PC-3 (cell line): ENCODE data around the gene ATP11C. TPM values are rescaled to one million over a fixed set of nuclear protein-coding genes. Genes with fewer than 3 reads are reported as not detected.
A peak's percentile ranks its signal among the peaks of the same experiment; 100 is the strongest.

Experiments used
- ATAC-seq: fragments of 200-7000 bp; cut with Tn5 transposase; 2 replicates; pipeline ENCODE4 v1.9.1; 2020; ENCODE audit warnings: mild to moderate bottlenecking, moderate library complexity
- BruUV-seq: library from RNA; stranded (reverse); fragments of 400-500 nt; replicated peaks from 2 replicates; lab custom pipeline; 2021; lab: Mats Ljungman, UMichigan
- CTCF ChIA-PET: fragments of 300-600 bp; sonication (Branson Sonifier 250); formaldehyde crosslinking; loops from one replicate; lab custom pipeline; 2022; ENCODE audit warnings: antibody characterized with exemption; lab: Charles Lee
- POLR2A ChIA-PET: fragments of 300-600 bp; sonication (Branson Sonifier 250); formaldehyde crosslinking; loops from one replicate; lab custom pipeline; 2022; ENCODE audit warnings: antibody characterized with exemption; ENCODE audit not compliant: unreplicated experiment; lab: Charles Lee
- DNase-seq: peaks from one replicate; pipeline ENCODE4 v3.0.0-alpha.2; 2015
- H2AFZ ChIP-seq: fragments of 300-600 bp; sonication (generic); 2 replicates; pipeline ENCODE4 v1.6.0; 2016; ENCODE audit warnings: antibody characterized with exemption, low read length
- H3F3A ChIP-seq: fragments of 300-600 bp; sonication (generic); one replicate; pipeline ENCODE4 v1.6.0; 2017; ENCODE audit warnings: antibody characterized with exemption, low read length, control low read depth, mild to moderate bottlenecking; ENCODE audit not compliant: unreplicated experiment
- H3K27ac ChIP-seq: fragments of 300-600 bp; sonication (generic); 2 replicates; pipeline ENCODE4 v1.5.1; 2016; ENCODE audit warnings: mild to moderate bottlenecking, low read length
- H3K27me3 ChIP-seq: fragments of 300-600 bp; sonication (generic); 2 replicates; pipeline ENCODE4 v1.6.1; 2016; ENCODE audit warnings: low read length, mixed read lengths
- H3K36me3 ChIP-seq: fragments of 300-600 bp; sonication (generic); 2 replicates; pipeline ENCODE4 v1.6.1; 2016; ENCODE audit warnings: low read depth, mixed run types, low read length, mixed read lengths
- H3K4me1 ChIP-seq: fragments of 300-600 bp; sonication (generic); 2 replicates; pipeline ENCODE4 v1.5.1; 2016; ENCODE audit warnings: low read length; ENCODE audit not compliant: insufficient read depth
- H3K4me2 ChIP-seq: fragments of 300-600 bp; sonication (generic); 2 replicates; pipeline ENCODE4 v1.6.0; 2016; ENCODE audit warnings: low read length
- H3K4me3 ChIP-seq: fragments of 300-600 bp; sonication (generic); 2 replicates; pipeline ENCODE4 v1.5.1; 2016; ENCODE audit warnings: mild to moderate bottlenecking, low read length, mixed read lengths
- H3K79me2 ChIP-seq: fragments of 300-600 bp; sonication (generic); 2 replicates; pipeline ENCODE4 v1.6.1; 2017; ENCODE audit warnings: low read length, mixed read lengths
- H3K9ac ChIP-seq: fragments of 300-600 bp; sonication (generic); 2 replicates; pipeline ENCODE4 v1.6.0; 2016; ENCODE audit warnings: mild to moderate bottlenecking, low read length
- H3K9me2 ChIP-seq: fragments of 300-600 bp; sonication (generic); replicated peaks from 2 replicates; pipeline ENCODE4 v1.6.1; 2016; ENCODE audit warnings: mixed run types, low read length, mixed read lengths
- H3K9me3 ChIP-seq: fragments of 300-600 bp; sonication (generic); 2 replicates; pipeline ENCODE4 v1.6.1; 2016; ENCODE audit warnings: low read length, mixed read lengths
- H4K20me1 ChIP-seq: fragments of 300-600 bp; sonication (generic); 2 replicates; pipeline ENCODE4 v1.6.1; 2016; ENCODE audit warnings: low read length, mixed read lengths
- CTCF ChIP-seq: fragments of 300-600 bp; sonication (generic); conservative IDR thresholded peaks from 2 replicates; pipeline ENCODE4 v1.5.1; 2017; ENCODE audit warnings: antibody characterized with exemption, low read depth, mild to moderate bottlenecking, low read length
- EZH2 ChIP-seq: fragments of 300-600 bp; sonication (generic); IDR thresholded peaks from one replicate; pipeline ENCODE4 v1.6.1; 2017; ENCODE audit warnings: antibody characterized with exemption, mild to moderate bottlenecking, low read length; ENCODE audit not compliant: unreplicated experiment
- EZH2phosphoT487 ChIP-seq: fragments of 300-600 bp; sonication (generic); IDR thresholded peaks from 2 replicates; pipeline ENCODE4 v1.6.1; 2018; ENCODE audit warnings: mild to moderate bottlenecking, antibody characterized with exemption, low read length, borderline replicate concordance
- intact Hi-C: fragments of 100-400 bp; cut with micrococcal nuclease; formaldehyde crosslinking; loops from 2 replicates; pipeline ENCODE4 v1.9.0; 2023
- total RNA-seq: library from RNA; depleted of rRNA; stranded (reverse); fragments of >200 nt; gene quantifications from 2 replicates; pipeline ENCODE4 v1.2.3, GENCODE V29; 2014

ATP11C gene
- total RNA-seq, 1 experiment from 2014 or later: 25.8 TPM

DNA sequence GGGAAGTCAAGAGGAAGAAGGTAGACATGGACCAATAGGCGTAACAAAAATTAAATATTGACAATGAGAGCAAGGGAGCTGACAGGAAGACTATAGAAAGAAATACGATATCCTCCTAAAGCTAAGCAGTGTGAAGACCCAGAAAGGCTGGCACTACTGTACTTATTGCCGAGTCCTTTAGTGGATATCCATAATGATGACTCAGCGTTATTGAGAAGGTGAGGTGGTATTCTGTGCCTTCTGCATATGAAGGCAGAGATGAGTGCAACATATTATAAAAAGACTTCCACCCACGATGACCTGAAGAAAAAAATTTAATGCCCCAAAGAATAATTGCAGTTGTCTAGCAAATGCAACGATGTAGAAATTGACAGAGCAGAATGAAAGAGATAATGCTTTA, 211.9 kb downstream of the ATP11C start:
- intact Hi-C loops: no loop called here
- POLR2A ChIA-PET: no interaction called here

GRCh38 chrX:139720136-139720535, 212.7 kb downstream of the ATP11C start:
- Histone ChIP-seq H3K36me3 (no peaks in the 10 kb centered on the region), H3K9me3 (no peaks in the 10 kb centered on the region), H4K20me1 (no peaks in the 10 kb centered on the region), H3K4me2 (no peak overlapping the region), H3F3A (no peaks in the 10 kb centered on the region), H3K9ac (no peak overlapping the region), H3K79me2 (no peaks in the 10 kb centered on the region), H2AFZ (no peak overlapping the region), H3K4me1 (peaks cover 5% of the 10 kb centered on the region; the same call in 1 of the 2 replicates), H3K27ac (no peak overlapping the region), H3K9me2 (no peaks in the 10 kb centered on the region), H3K27me3 (no peaks in the 10 kb centered on the region), H3K4me3 (no peak overlapping the region)
- intact Hi-C loops: no loop called here
- DNase-seq: peak; percentile 15
- peak; percentile 29; the same call in 1 of the 2 replicates for ATAC-seq
- TF ChIP-seq EZH2 (no peak), CTCF (no peak), EZH2phosphoT487 (no peak)
- ChIA-PET CTCF (no interaction called here), POLR2A (no interaction called here)
- BruUV-seq: no TSS peak

More for the DNA sequence above, 211.9 kb downstream of the ATP11C start:
- Histone ChIP-seq H3K9me3 (no peaks in the 10 kb centered on the region), H3K4me1 (peaks cover 5% of the 10 kb centered on the region; the same call in 1 of the 2 replicates), H3F3A (no peaks in the 10 kb centered on the region), H3K36me3 (no peaks in the 10 kb centered on the region), H2AFZ (no peak overlapping the region), H3K9me2 (no peaks in the 10 kb centered on the region), H4K20me1 (no peaks in the 10 kb centered on the region), H3K9ac (no peak overlapping the region), H3K27me3 (no peaks in the 10 kb centered on the region), H3K4me2 (no peak overlapping the region), H3K79me2 (no peaks in the 10 kb centered on the region), H3K4me3 (no peak overlapping the region), H3K27ac (no peak overlapping the region)
- ATAC-seq (no peak), DNase-seq (no peak)
- CTCF ChIA-PET: no interaction called here
- no TSS peak for BruUV-seq
- TF ChIP-seq CTCF (no peak), EZH2 (no peak), EZH2phosphoT487 (no peak)

DNA sequence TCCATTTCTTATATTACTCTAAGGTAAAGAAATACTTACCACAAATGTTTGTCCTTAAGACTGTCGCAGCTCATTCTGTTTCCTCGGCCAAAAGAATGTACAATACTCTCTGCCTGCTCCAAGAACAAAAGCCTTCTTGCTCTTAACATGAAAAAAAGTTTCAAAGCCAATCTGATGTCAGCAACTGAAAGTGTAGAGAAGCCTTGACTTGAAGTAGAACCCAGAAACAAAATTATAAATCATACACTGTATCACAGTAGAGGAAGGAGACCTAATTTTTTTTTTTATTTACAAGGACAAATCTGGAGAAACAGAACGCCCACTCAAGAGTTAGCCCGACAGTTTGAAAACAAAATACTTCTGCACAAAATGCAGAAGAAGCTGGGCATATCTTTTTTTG, 224.8 kb downstream of the ATP11C start, which contains the start of gene MCF2:
Gene MCF2 (minus strand): TSS at position 101 of the 400 bp plus-strand sequence. CDS start 56,423 bp downstream, outside the sequence.
- Histone ChIP-seq H3K79me2 (no peaks in the 10 kb centered on the region), H3K4me3 (no peak within 1 kb of the TSS), H3K4me2 (no peak within 1 kb of the TSS), H3K4me1 (no peaks in the 10 kb centered on the region), H3K9ac (no peak within 1 kb of the TSS), H3K27me3 (no peaks in the 10 kb centered on the region), H3F3A (no peaks in the 10 kb centered on the region), H4K20me1 (no peaks in the 10 kb centered on the region), H2AFZ (no peak within 1 kb of the TSS), H3K9me2 (no peaks in the 10 kb centered on the region), H3K36me3 (no peaks in the 10 kb centered on the region), H3K9me3 (no peaks in the 10 kb centered on the region), H3K27ac (no peak within 1 kb of the TSS)
- ChIA-PET POLR2A (no interaction called here), CTCF (no interaction called here)
- ATAC-seq: no peak
- intact Hi-C loops: no loop called here
- BruUV-seq: no TSS peak
- no peak for DNase-seq
- TF ChIP-seq EZH2phosphoT487: no peak
- TF ChIP-seq CTCF: no peak
- no peak for TF ChIP-seq EZH2
